Prostate gland (tissue), 2 donors: ENCODE data around the gene ERVW-1.
A peak's percentile ranks its signal among the peaks of the same experiment; 100 is the strongest.

Source experiments
- CTCF ChIP-seq, 4 experiments: fragments of 200-600 bp in 2 of 4; fragments of 450-650 bp in 2 of 4; sonication (generic) in 2 of 4; IDR thresholded peaks; 1 replicate in 3 of 4; 2 replicates in 1 of 4; pipeline ENCODE4 v1.5.1; 2016 to 2019; ENCODE audit warnings: antibody characterized with exemption in 4 of 4, mild to moderate bottlenecking in 2 of 4, moderate library complexity in 2 of 4
- POLR2AphosphoS5 ChIP-seq: sonication (generic); formaldehyde crosslinking; IDR thresholded peaks from one replicate; pipeline ENCODE4 v1.6.1; 2017; ENCODE audit warnings: antibody characterized with exemption

- TF ChIP-seq POLR2AphosphoS5 (peak; percentile 93), CTCF (IDR thresholded peaks at IDR 0.05) (peak; percentile 86 to 98 (median 94))
Measured at GRCh38 chr7:92447345-92448204, 30.2 kb downstream of the ERVW-1 start, which contains the start of gene GATAD1.
